ENCODE results near the gene DAAM2.

- TF ChIP-seq, protein P1, sequence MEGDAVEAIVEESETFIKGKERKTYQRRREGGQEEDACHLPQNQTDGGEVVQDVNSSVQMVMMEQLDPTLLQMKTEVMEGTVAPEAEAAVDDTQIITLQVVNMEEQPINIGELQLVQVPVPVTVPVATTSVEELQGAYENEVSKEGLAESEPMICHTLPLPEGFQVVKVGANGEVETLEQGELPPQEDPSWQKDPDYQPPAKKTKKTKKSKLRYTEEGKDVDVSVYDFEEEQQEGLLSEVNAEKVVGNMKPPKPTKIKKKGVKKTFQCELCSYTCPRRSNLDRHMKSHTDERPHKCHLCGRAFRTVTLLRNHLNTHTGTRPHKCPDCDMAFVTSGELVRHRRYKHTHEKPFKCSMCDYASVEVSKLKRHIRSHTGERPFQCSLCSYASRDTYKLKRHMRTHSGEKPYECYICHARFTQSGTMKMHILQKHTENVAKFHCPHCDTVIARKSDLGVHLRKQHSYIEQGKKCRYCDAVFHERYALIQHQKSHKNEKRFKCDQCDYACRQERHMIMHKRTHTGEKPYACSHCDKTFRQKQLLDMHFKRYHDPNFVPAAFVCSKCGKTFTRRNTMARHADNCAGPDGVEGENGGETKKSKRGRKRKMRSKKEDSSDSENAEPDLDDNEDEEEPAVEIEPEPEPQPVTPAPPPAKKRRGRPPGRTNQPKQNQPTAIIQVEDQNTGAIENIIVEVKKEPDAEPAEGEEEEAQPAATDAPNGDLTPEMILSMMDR (IDR thresholded peaks at IDR 0.05), result no peak
- TF ChIP-seq POLR2AphosphoS5 (IDR thresholded peaks at IDR 0.05) (peak; percentile 39), EP300 (IDR thresholded peaks at IDR 0.05) (no peak)
Measured at GRCh38 chr6:39847221-39847620, 55.0 kb downstream of the DAAM2 start.
